GM19438 (cell line): ENCODE measurements around the gene HNMT.
"Not testable (repeated sequence)": the region's sequence is repeated elsewhere in the genome, so short reads cannot be mapped to it uniquely, and the experiment has no call there.

ENCODE experiments used
- ATAC-seq: cut with Tn5 transposase; IDR thresholded peaks from one replicate; pipeline ENCODE4 v1.9.1; 2021; ENCODE audit warnings: low read depth; ENCODE audit not compliant: unreplicated experiment

The HNMT gene

GRCh38 chr2:137971259-137971658, 7.0 kb downstream of the HNMT start:
- not testable (repeated sequence) for ATAC-seq

- ATAC-seq: no peak
Observed at GRCh38 chr2:137973280-137973679, 9.0 kb downstream of the HNMT start.

- ATAC-seq: no peak
Observed at GRCh38 chr2:137975280-137976271, 11.3 kb downstream of the HNMT start.

- ATAC-seq: no peak
Observed at GRCh38 chr2:137976274-137976673, 12.0 kb downstream of the HNMT start.

GRCh38 chr2:137977790-137978189, 13.5 kb downstream of the HNMT start:
- no peak for ATAC-seq

GRCh38 chr2:137980459-137980858, 16.2 kb downstream of the HNMT start:
- no peak for ATAC-seq

GRCh38 chr2:137981112-137981656, 16.9 kb downstream of the HNMT start:
- no peak for ATAC-seq

- ATAC-seq: no peak
Observed at GRCh38 chr2:137983581-137983980, 19.3 kb downstream of the HNMT start.

GRCh38 chr2:137986268-137986667, 22.0 kb downstream of the HNMT start:
- ATAC-seq: no peak

GRCh38 chr2:137987011-137987410, 22.7 kb downstream of the HNMT start:
- no peak for ATAC-seq

- ATAC-seq: no peak
Observed at GRCh38 chr2:137991078-137991477, 26.8 kb downstream of the HNMT start.

- ATAC-seq: no peak
Observed at GRCh38 chr2:137992039-137992646, 27.9 kb downstream of the HNMT start.

- ATAC-seq: not testable (repeated sequence)
Observed at GRCh38 chr2:137993715-137994476, 29.6 kb downstream of the HNMT start.

- ATAC-seq: not testable (repeated sequence)
Observed at GRCh38 chr2:137995368-137995767, 31.1 kb downstream of the HNMT start.

- ATAC-seq: not testable (repeated sequence)
Observed at GRCh38 chr2:137996158-137996557, 31.9 kb downstream of the HNMT start.

GRCh38 chr2:137997733-137998132, 33.5 kb downstream of the HNMT start:
- ATAC-seq: no peak

- no peak for ATAC-seq
Observed at GRCh38 chr2:137998503-137998902, 34.2 kb downstream of the HNMT start.

- ATAC-seq: no peak
Observed at GRCh38 chr2:137999273-137999672, 35.0 kb downstream of the HNMT start.

GRCh38 chr2:138000009-138000408, 35.7 kb downstream of the HNMT start:
- no peak for ATAC-seq

- ATAC-seq: no peak
Observed at GRCh38 chr2:138000796-138001195, 36.5 kb downstream of the HNMT start.

- ATAC-seq: no peak
Observed at GRCh38 chr2:138003411-138003810, 39.1 kb downstream of the HNMT start.
